Fibroblast of villous mesenchyme (primary cell): ENCODE results near the gene S100B. TPM values are rescaled to one million over a fixed set of nuclear protein-coding genes. Genes with fewer than 3 reads are reported as not detected.

ENCODE experiments used
- DNase-seq: peaks from one replicate; pipeline ENCODE4 v3.0.0-alpha.2; 2010; ENCODE audit warnings: low read depth
- H3K4me3 ChIP-seq: 2 replicates; pipeline ENCODE4 v1.5.1; 2011; ENCODE audit warnings: low read depth, mild to moderate bottlenecking, low read length
- total RNA-seq: library from RNA; depleted of rRNA; stranded (reverse); fragments of >200 nt; gene quantifications from 2 replicates; pipeline ENCODE4 v1.2.3, GENCODE V29; 2012
- TF ChIP-seq, protein P1 (sequence below): IDR thresholded peaks from 2 replicates; pipeline ENCODE4 v1.5.1; 2012; ENCODE audit warnings: low read depth, mild to moderate bottlenecking, low read length; ENCODE audit not compliant: insufficient read depth

S100B gene
- total RNA-seq, 1 donor, result not detected

DNA sequence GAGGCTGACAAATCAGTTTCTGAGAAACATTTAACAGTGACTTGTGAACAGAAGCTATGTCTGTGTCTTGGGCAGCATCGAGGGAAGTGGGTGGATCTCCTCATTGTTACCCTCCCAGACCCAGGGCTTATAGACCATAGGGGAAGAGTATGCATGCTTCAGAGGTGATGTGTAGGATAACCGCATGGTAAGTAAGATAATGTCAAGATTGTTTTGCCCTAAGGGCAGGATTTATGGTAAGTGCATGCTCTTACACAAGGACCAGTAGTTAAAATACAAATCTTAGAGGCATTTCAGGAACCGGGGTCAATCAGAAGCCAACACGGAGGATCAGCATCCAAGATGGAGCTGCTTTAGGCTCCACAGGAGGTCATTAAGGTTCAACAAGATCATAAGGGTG, 22.8 kb upstream of the S100B start:
- DNase-seq, result no peak
- TF ChIP-seq, protein P1, sequence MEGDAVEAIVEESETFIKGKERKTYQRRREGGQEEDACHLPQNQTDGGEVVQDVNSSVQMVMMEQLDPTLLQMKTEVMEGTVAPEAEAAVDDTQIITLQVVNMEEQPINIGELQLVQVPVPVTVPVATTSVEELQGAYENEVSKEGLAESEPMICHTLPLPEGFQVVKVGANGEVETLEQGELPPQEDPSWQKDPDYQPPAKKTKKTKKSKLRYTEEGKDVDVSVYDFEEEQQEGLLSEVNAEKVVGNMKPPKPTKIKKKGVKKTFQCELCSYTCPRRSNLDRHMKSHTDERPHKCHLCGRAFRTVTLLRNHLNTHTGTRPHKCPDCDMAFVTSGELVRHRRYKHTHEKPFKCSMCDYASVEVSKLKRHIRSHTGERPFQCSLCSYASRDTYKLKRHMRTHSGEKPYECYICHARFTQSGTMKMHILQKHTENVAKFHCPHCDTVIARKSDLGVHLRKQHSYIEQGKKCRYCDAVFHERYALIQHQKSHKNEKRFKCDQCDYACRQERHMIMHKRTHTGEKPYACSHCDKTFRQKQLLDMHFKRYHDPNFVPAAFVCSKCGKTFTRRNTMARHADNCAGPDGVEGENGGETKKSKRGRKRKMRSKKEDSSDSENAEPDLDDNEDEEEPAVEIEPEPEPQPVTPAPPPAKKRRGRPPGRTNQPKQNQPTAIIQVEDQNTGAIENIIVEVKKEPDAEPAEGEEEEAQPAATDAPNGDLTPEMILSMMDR, result no peak
- H3K4me3 ChIP-seq, result no peak overlapping the region

GRCh38 chr21:46626975-46627501, 22.2 kb upstream of the S100B start:
- DNase-seq, result no peak
- TF ChIP-seq, protein P1, result no peak
- H3K4me3 ChIP-seq, result no peak overlapping the region

DNA sequence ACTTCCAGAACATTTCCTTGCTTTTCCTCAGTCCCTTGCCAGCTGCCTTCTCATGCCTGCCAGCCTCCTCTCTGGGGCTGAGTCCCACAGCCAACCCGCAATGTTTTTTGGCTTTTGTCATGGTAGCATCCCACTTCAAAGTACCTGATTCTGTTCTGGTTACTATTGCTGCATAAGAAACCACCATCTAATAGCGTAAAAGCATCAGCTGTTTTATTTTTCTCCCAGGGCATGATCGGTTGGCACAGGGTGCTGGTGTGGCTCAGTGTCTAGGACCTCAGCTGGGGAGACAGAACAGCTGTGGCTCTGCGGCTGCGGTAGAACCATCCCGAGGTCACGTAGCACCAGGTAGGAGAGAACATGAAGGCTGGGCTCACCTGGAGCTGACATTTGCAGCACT, 21.7 kb upstream of the S100B start:
- no peak overlapping the region for H3K4me3 ChIP-seq
- no peak for DNase-seq
- TF ChIP-seq, protein P1, result no peak

DNA sequence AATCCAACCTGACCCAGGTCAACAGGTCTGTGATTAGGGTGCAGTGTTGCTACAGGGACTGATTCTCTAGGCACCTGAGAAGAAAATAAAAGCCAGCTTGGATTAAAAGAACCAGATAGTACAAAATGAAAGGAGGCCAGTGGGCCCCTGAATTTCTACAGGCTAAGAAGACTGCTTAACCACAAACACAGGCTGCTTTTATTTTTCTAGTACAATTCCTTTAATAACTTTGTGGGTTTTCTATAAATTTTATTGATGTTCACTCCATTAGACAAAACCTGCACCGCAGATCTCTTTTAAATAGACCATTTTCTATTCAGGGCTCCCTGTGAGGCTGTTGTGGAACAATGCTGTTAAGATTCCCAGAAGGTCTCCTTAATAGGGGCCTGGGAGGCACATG, 20.9 kb upstream of the S100B start:
- TF ChIP-seq, protein P1, result no peak
- DNase-seq, result no peak

GRCh38 chr21:46624050-46624449, 19.2 kb upstream of the S100B start:
- H3K4me3 ChIP-seq, result no peak overlapping the region
- TF ChIP-seq, protein P1, result no peak
- DNase-seq, result no peak

More for the DNA sequence above, 20.9 kb upstream of the S100B start:
- no peak overlapping the region for H3K4me3 ChIP-seq

- TF ChIP-seq, protein P1, result no peak
- no peak overlapping the region for H3K4me3 ChIP-seq
- DNase-seq, result no peak
These were observed 17.3 kb upstream of the S100B start for GRCh38 chr21:46622226-46622625.
